Liver (tissue), 9 donors: ENCODE results near the gene ABCA13. TPM values are rescaled to one million over a fixed set of nuclear protein-coding genes. Genes with fewer than 3 reads are reported as not detected.

ENCODE experiments used
- DNase-seq: peaks from one replicate; pipeline ENCODE4 v3.0.0-alpha.2; 2017; ENCODE audit warnings: low spot score
- H3K27ac ChIP-seq, 2 donors: one replicate each; pipeline ENCODE4 v1.7.0; 2013; ENCODE audit warnings: inconsistent platforms in 2 of 2, low read length in 2 of 2, control low read depth in 1 of 2, low read depth in 1 of 2, mild to moderate bottlenecking in 1 of 2
- H3K27me3 ChIP-seq, 4 donors: one replicate each; pipeline versions ENCODE4 v1.6.1 to v1.7.0; 2013; ENCODE audit warnings: low read length in 3 of 4, inconsistent platforms in 1 of 4, mild to moderate bottlenecking in 1 of 4, moderate library complexity in 1 of 4; ENCODE audit not compliant: control insufficient read depth in 4 of 4, insufficient read depth in 4 of 4
- H3K36me3 ChIP-seq, 4 donors: one replicate each; pipeline versions ENCODE4 v1.6.1 to v1.7.0; 2013; ENCODE audit warnings: low read length in 3 of 4, mild to moderate bottlenecking in 3 of 4, low read depth in 1 of 4, moderate library complexity in 1 of 4; ENCODE audit not compliant: control insufficient read depth in 4 of 4, insufficient read depth in 3 of 4
- H3K4me1 ChIP-seq, 4 donors: one replicate each; pipeline versions ENCODE4 v1.6.1 to v1.7.0; 2013; ENCODE audit warnings: low read length in 3 of 4, mild to moderate bottlenecking in 3 of 4, moderate library complexity in 1 of 4; ENCODE audit not compliant: control insufficient read depth in 4 of 4, insufficient read depth in 4 of 4
- H3K4me3 ChIP-seq, 3 donors: one replicate each; pipeline versions ENCODE4 v1.6.1 to v1.7.0; 2013; ENCODE audit warnings: low read length in 3 of 3, control low read depth in 1 of 3, low read depth in 1 of 3, mild to moderate bottlenecking in 1 of 3
- H3K9ac ChIP-seq, 2 donors: one replicate each; pipeline ENCODE4 v1.7.0; 2013; ENCODE audit warnings: low read length in 2 of 2, mild to moderate bottlenecking in 2 of 2, moderate library complexity in 2 of 2, control low read depth in 1 of 2, low read depth in 1 of 2
- H3K9me3 ChIP-seq, 4 donors: one replicate each; pipeline versions ENCODE4 v1.6.1 to v1.7.0; 2013; ENCODE audit warnings: low read length in 3 of 4; ENCODE audit not compliant: control insufficient read depth in 4 of 4
- CTCF ChIP-seq: fragments of 150-350 bp; IDR thresholded peaks from 2 replicates; pipeline ENCODE4 v1.5.1; 2017; ENCODE audit warnings: improper control_type of control experiment, low read depth, low read length; ENCODE audit not compliant: missing input control
- EGR1 ChIP-seq, 2 donors: IDR thresholded peaks; 2 replicates each; pipeline ENCODE4 v1.6.1; 2016 to 2018; ENCODE audit warnings: antibody characterized with exemption in 2 of 2, low read depth in 2 of 2
- FOXA2 ChIP-seq: IDR thresholded peaks from 2 replicates; pipeline ENCODE4 v1.6.1; 2016; ENCODE audit warnings: antibody characterized with exemption
- HNF4A ChIP-seq, 2 donors: conservative IDR thresholded peaks; 2 replicates each; pipeline ENCODE4 v1.6.1; 2016; ENCODE audit warnings: antibody characterized with exemption in 2 of 2, mild to moderate bottlenecking in 2 of 2
- HNF4G ChIP-seq: IDR thresholded peaks from 2 replicates; pipeline ENCODE4 v1.6.1; 2016; ENCODE audit warnings: antibody characterized with exemption
- JUND ChIP-seq, 2 donors: IDR thresholded peaks; 2 replicates each; pipeline ENCODE4 v1.6.1; 2016; ENCODE audit warnings: antibody characterized with exemption in 2 of 2
- NR2F2 ChIP-seq: IDR thresholded peaks from 2 replicates; pipeline ENCODE4 v1.6.1; 2016; ENCODE audit warnings: antibody characterized with exemption
- RAD21 ChIP-seq, 2 donors: IDR thresholded peaks; 2 replicates each; pipeline ENCODE4 v1.6.1; 2016; ENCODE audit warnings: antibody characterized with exemption in 2 of 2, mild to moderate bottlenecking in 2 of 2
- RXRA ChIP-seq, 2 donors: IDR thresholded peaks; 2 replicates each; pipeline ENCODE4 v1.6.1; 2017 to 2018; ENCODE audit warnings: antibody characterized with exemption in 2 of 2, mild to moderate bottlenecking in 1 of 2
- TAF1 ChIP-seq: conservative IDR thresholded peaks from 2 replicates; pipeline ENCODE4 v1.6.1; 2016; ENCODE audit warnings: antibody characterized with exemption, mild to moderate bottlenecking
- WGBS: extraction: QIAGEN DNeasy Blood & Tissue Kit; methylation state at CpG from one replicate; pipeline ENCODE4 v1.1.7; 2013; 5-methylcytosine and 5-hydroxymethylcytosine counted together
- polyA plus RNA-seq, 2 donors: library from polyadenylated mRNA; stranded (reverse) in 1 of 2; unstranded in 1 of 2; fragments of 200-250 nt in 1 of 2; fragments of >200 nt in 1 of 2; fragmentation: Nextera tagmentation in 1 of 2; extraction: Ambion mirVana in 1 of 2; gene quantifications; one replicate each; pipeline versions ENCODE4 v1.2.1 to v1.2.3, GENCODE V29; 2013 to 2015
- total RNA-seq, 2 donors: library from RNA; depleted of rRNA; stranded (reverse); fragments of >200 nt; gene quantifications; one replicate each; pipeline ENCODE4 v1.2.3, GENCODE V29; 2014
- TF ChIP-seq, protein P1 (sequence below): IDR thresholded peaks from 2 replicates; pipeline ENCODE4 v1.6.1; 2016; ENCODE audit warnings: antibody characterized with exemption
- TF ChIP-seq, protein P2 (sequence below): IDR thresholded peaks from 2 replicates; pipeline ENCODE4 v1.6.1; 2016; ENCODE audit warnings: antibody characterized with exemption
- TF ChIP-seq, protein P3 (sequence below): IDR thresholded peaks from 2 replicates; pipeline ENCODE4 v1.6.1; 2016; ENCODE audit warnings: antibody characterized with exemption, mild to moderate bottlenecking
- donor health status: healthy.
- donor health status: healthy.
- donor health status: healthy.
- donor health status: healthy.
- donor health status: healthy.

ABCA13 gene
- total and polyA plus RNA-seq, 4 donors, result 0.22 to 1.0 (median 0.66) TPM

GRCh38 chr7:48312151-48312550, 140.9 kb downstream of the ABCA13 start:
- no peak overlapping the region for H3K9ac ChIP-seq
- TF ChIP-seq TAF1, result no peak
- TF ChIP-seq HNF4A (conservative IDR thresholded peaks at IDR 0.05), result no peak
- no peak for TF ChIP-seq RXRA (IDR thresholded peaks at IDR 0.05)
- no peak for TF ChIP-seq RAD21 (IDR thresholded peaks at IDR 0.05)
- TF ChIP-seq, protein P1, sequence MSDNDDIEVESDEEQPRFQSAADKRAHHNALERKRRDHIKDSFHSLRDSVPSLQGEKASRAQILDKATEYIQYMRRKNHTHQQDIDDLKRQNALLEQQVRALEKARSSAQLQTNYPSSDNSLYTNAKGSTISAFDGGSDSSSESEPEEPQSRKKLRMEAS, result no peak
- no peak for TF ChIP-seq JUND (IDR thresholded peaks at IDR 0.05)
- no peak for TF ChIP-seq CTCF
- TF ChIP-seq EGR1 (IDR thresholded peaks at IDR 0.05; ENCODE audit: low read depth in 2 of 2), result no peak
- TF ChIP-seq, protein P2, sequence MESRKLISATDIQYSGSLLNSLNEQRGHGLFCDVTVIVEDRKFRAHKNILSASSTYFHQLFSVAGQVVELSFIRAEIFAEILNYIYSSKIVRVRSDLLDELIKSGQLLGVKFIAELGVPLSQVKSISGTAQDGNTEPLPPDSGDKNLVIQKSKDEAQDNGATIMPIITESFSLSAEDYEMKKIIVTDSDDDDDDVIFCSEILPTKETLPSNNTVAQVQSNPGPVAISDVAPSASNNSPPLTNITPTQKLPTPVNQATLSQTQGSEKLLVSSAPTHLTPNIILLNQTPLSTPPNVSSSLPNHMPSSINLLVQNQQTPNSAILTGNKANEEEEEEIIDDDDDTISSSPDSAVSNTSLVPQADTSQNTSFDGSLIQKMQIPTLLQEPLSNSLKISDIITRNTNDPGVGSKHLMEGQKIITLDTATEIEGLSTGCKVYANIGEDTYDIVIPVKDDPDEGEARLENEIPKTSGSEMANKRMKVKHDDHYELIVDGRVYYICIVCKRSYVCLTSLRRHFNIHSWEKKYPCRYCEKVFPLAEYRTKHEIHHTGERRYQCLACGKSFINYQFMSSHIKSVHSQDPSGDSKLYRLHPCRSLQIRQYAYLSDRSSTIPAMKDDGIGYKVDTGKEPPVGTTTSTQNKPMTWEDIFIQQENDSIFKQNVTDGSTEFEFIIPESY, result no peak

DNA sequence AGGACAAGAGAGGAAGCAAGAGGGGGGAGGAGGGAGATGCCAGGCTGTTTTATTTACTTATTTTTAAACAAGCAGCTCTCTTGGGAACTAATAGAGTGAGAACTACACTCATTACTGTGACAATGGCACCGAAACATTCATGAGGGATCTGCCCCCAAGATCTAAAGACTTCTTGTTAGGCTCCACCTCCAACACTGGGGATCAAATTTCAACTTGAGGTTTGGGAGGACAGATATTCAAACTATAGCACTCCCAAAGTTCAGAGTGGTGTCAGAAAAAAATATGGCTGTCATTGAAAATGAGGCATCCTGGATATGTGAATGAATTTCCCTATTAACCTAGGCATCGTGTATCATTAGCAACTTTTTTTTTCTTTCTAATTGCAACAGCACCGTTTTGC, 145.5 kb downstream of the ABCA13 start:
- TF ChIP-seq NR2F2 (no peak), TAF1 (no peak), HNF4G (no peak), JUND (IDR thresholded peaks at IDR 0.05) (no peak), FOXA2 (no peak), CTCF (no peak)
- TF ChIP-seq, protein P3, sequence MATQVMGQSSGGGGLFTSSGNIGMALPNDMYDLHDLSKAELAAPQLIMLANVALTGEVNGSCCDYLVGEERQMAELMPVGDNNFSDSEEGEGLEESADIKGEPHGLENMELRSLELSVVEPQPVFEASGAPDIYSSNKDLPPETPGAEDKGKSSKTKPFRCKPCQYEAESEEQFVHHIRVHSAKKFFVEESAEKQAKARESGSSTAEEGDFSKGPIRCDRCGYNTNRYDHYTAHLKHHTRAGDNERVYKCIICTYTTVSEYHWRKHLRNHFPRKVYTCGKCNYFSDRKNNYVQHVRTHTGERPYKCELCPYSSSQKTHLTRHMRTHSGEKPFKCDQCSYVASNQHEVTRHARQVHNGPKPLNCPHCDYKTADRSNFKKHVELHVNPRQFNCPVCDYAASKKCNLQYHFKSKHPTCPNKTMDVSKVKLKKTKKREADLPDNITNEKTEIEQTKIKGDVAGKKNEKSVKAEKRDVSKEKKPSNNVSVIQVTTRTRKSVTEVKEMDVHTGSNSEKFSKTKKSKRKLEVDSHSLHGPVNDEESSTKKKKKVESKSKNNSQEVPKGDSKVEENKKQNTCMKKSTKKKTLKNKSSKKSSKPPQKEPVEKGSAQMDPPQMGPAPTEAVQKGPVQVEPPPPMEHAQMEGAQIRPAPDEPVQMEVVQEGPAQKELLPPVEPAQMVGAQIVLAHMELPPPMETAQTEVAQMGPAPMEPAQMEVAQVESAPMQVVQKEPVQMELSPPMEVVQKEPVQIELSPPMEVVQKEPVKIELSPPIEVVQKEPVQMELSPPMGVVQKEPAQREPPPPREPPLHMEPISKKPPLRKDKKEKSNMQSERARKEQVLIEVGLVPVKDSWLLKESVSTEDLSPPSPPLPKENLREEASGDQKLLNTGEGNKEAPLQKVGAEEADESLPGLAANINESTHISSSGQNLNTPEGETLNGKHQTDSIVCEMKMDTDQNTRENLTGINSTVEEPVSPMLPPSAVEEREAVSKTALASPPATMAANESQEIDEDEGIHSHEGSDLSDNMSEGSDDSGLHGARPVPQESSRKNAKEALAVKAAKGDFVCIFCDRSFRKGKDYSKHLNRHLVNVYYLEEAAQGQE, result no peak
- Histone ChIP-seq H3K4me3 (no peak overlapping the region), H3K27ac (no peak overlapping the region), H3K27me3 (no peaks in the 10 kb centered on the region), H3K4me1 (no peaks in the 10 kb centered on the region), H3K9ac (no peak overlapping the region), H3K36me3 (no peaks in the 10 kb centered on the region), H3K9me3 (no peaks in the 10 kb centered on the region)
- WGBS, result 54% methylated on average over 3 of the region's 3 CpGs
- no peak for DNase-seq

More at GRCh38 chr7:48312151-48312550, 140.9 kb downstream of the ABCA13 start:
- 70% methylated on average over 1 of the region's 1 CpG for WGBS
- H3K9me3 ChIP-seq, result no peaks in the 10 kb centered on the region
- no peaks in the 10 kb centered on the region for H3K27me3 ChIP-seq
- no peaks in the 10 kb centered on the region for H3K36me3 ChIP-seq
- H3K4me3 ChIP-seq, result no peak overlapping the region
- H3K4me1 ChIP-seq, result no peaks in the 10 kb centered on the region
- DNase-seq, result no peak
- H3K27ac ChIP-seq, result no peak overlapping the region
